Endothelial cell (in vitro differentiated cells): ENCODE data around the gene AKAP8L. TPM values are rescaled to one million over a fixed set of nuclear protein-coding genes. Genes with fewer than 3 reads are reported as not detected.

Experiments used
- DNase-seq: peaks from one replicate; pipeline ENCODE4 v3.0.0; 2021; ENCODE audit warnings: low spot score
- H3K27ac Mint-ChIP-seq: one replicate; pipeline ENCODE4 v1.8.0; 2021; ENCODE audit warnings: mixed read lengths, inconsistent platforms; ENCODE audit not compliant: unreplicated experiment
- H3K27me3 Mint-ChIP-seq: one replicate; pipeline ENCODE4 v1.8.0; 2021; ENCODE audit warnings: mild to moderate bottlenecking, moderate library complexity, mixed read lengths, inconsistent platforms; ENCODE audit not compliant: unreplicated experiment
- H3K36me3 Mint-ChIP-seq: one replicate; pipeline ENCODE4 v1.8.0; 2021; ENCODE audit warnings: mild to moderate bottlenecking, low read depth, mixed read lengths, inconsistent platforms; ENCODE audit not compliant: unreplicated experiment
- H3K4me1 Mint-ChIP-seq: one replicate; pipeline ENCODE4 v1.8.0; 2021; ENCODE audit warnings: mild to moderate bottlenecking, mixed read lengths, inconsistent platforms; ENCODE audit not compliant: unreplicated experiment
- H3K4me3 Mint-ChIP-seq: one replicate; pipeline ENCODE4 v1.8.0; 2021; ENCODE audit warnings: mild to moderate bottlenecking, mixed read lengths, inconsistent platforms; ENCODE audit not compliant: unreplicated experiment
- H3K9me3 Mint-ChIP-seq: one replicate; pipeline ENCODE4 v1.8.0; 2021; ENCODE audit warnings: mixed read lengths, inconsistent platforms; ENCODE audit not compliant: unreplicated experiment
- CTCF ChIP-seq: fragments of 200-600 bp; sonication (generic); IDR thresholded peaks from one replicate; pipeline ENCODE4 v1.5.0; 2021; ENCODE audit warnings: antibody characterized with exemption; ENCODE audit not compliant: unreplicated experiment
- total RNA-seq: library from RNA; stranded (reverse); fragmentation: NEBNext Ultra II Directional; extraction: Animal tissue kit (Norgen Biotek cat#: 25700); gene quantifications from one replicate; pipeline ENCODE4 v1.2.1, GENCODE V29; 2021; ENCODE audit not compliant: unreplicated experiment

Gene AKAP8L
- total RNA-seq, 1 donor from 2014 or later, result 160 TPM

- Mint-ChIP-seq H3K36me3 (peaks cover 21% of the 10 kb centered on the region), H3K9me3 (no peaks in the 10 kb centered on the region), H3K4me1 (peaks cover 12% of the 10 kb centered on the region), H3K4me3 (no peak overlapping the region), H3K27ac (no peak overlapping the region), H3K27me3 (peaks cover 39% of the 10 kb centered on the region)
- TF ChIP-seq CTCF, result no peak
- no peak for DNase-seq
Measured at GRCh38 chr19:15453091-15453578, 34.3 kb upstream of the AKAP8L start.

GRCh38 chr19:15452111-15453047 lies 33.6 kb upstream of the AKAP8L start:
- no peak for TF ChIP-seq CTCF
- no peaks in the 10 kb centered on the region for H3K9me3 Mint-ChIP-seq
- no peak overlapping the region for H3K27ac Mint-ChIP-seq
- H3K4me3 Mint-ChIP-seq, result no peak overlapping the region
- H3K27me3 Mint-ChIP-seq, result peaks cover 39% of the 10 kb centered on the region
- no peak for DNase-seq
- peaks cover 12% of the 10 kb centered on the region for H3K4me1 Mint-ChIP-seq
- peaks cover 23% of the 10 kb centered on the region for H3K36me3 Mint-ChIP-seq

GRCh38 chr19:15450528-15450890 lies 31.7 kb upstream of the AKAP8L start:
- peaks cover 12% of the 10 kb centered on the region for H3K4me1 Mint-ChIP-seq
- DNase-seq, result no peak
- peaks cover 27% of the 10 kb centered on the region for H3K36me3 Mint-ChIP-seq
- H3K4me3 Mint-ChIP-seq, result peak overlapping the region; percentile 93
- peaks cover 36% of the 10 kb centered on the region for H3K27me3 Mint-ChIP-seq
- no peaks in the 10 kb centered on the region for H3K9me3 Mint-ChIP-seq
- no peak for TF ChIP-seq CTCF
- H3K27ac Mint-ChIP-seq, result peak overlapping the region; percentile 96

GRCh38 chr19:15449620-15450527 lies 31.1 kb upstream of the AKAP8L start, which contains the start of gene WIZ:
Gene WIZ, minus strand, starts transcription at chr19:15449956. Its CDS starts 1,649 bp downstream, at chr19:15448307.
- H3K36me3 Mint-ChIP-seq, result peaks cover 27% of the 10 kb centered on the region
- H3K4me3 Mint-ChIP-seq, result peak within 1 kb of the TSS; percentile 93
- peak within 1 kb of the TSS; percentile 96 for H3K27ac Mint-ChIP-seq
- TF ChIP-seq CTCF, result no peak
- H3K4me1 Mint-ChIP-seq, result peaks cover 12% of the 10 kb centered on the region
- DNase-seq, result peak; percentile 81
- H3K9me3 Mint-ChIP-seq, result no peaks in the 10 kb centered on the region
- peaks cover 30% of the 10 kb centered on the region for H3K27me3 Mint-ChIP-seq
